Measurements from ENCODE around the gene WDR6.

WDR6 gene

DNA sequence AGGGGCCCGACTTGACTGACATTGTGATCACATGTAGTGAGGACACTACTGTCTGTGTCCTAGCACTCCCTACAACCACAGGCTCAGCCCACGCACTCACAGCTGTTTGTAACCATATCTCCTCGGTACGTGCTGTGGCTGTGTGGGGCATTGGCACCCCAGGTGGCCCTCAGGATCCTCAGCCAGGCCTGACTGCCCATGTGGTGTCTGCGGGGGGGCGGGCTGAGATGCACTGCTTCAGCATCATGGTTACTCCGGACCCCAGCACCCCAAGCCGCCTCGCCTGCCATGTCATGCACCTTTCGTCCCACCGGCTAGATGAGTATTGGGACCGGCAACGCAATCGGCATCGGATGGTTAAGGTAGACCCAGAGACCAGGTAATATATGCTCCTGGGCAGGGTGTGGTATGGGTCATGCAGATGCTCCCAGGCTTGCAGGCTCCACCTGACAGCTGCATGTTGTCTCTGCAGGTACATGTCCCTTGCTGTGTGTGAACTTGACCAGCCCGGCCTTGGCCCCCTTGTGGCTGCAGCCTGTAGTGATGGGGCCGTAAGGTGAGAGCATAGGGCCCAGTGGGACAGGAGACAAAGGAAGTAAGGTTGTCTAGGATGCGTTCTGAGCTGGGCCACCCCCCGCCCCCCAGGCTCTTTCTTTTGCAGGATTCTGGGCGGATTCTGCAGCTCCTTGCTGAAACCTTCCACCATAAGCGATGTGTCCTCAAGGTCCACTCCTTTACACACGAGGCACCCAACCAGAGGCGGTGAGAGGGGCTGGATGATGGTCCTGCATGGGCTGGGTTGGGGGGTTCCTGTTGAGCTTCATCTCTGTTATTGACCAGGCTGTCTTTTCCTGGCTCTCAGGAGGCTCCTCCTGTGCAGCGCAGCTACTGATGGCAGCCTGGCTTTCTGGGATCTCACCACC, 6.8 kb downstream of the WDR6 start:
- DNase-seq (ENCODE audit: low read depth), result no peak

DNA sequence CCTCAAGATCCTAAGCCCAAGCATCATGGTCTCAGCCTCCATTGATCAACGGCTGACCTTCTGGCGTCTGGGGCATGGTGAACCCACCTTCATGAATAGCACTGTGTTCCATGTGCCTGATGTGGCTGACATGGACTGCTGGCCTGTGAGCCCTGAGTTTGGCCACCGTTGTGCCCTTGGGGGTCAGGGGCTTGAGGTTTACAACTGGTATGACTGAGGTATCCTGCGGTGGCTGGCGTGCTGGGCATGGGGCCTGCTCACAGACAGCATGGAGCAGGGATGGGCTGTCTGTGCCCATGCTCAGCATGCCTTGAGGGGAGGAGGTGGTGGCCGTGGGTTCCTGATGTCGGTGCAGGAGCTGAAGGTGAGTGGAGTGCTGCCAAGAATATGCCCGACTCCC, 7.9 kb downstream of the WDR6 start:
- no peak for DNase-seq (ENCODE audit: low read depth)

DNA sequence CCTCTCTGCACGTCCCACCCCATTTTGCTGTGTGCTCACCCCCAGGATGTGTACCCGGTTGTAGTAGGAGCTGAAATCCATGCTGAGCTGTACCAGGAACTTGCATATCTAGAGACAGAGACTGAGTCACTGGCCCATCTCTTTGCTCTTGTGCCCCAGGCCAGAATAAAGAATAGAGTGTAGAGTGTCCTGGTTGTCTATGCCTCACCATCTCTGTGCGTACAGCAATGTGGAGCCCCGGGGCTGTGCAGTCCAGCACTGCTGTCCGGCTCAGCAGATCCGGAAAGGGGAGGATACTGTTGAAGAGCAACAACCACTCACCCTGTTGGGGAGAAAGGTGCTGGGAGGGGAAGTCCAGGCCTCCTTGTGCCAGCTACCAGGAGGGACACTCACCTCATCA, 8.6 kb downstream of the WDR6 start:
- DNase-seq (ENCODE audit: low read depth), result no peak

DNA sequence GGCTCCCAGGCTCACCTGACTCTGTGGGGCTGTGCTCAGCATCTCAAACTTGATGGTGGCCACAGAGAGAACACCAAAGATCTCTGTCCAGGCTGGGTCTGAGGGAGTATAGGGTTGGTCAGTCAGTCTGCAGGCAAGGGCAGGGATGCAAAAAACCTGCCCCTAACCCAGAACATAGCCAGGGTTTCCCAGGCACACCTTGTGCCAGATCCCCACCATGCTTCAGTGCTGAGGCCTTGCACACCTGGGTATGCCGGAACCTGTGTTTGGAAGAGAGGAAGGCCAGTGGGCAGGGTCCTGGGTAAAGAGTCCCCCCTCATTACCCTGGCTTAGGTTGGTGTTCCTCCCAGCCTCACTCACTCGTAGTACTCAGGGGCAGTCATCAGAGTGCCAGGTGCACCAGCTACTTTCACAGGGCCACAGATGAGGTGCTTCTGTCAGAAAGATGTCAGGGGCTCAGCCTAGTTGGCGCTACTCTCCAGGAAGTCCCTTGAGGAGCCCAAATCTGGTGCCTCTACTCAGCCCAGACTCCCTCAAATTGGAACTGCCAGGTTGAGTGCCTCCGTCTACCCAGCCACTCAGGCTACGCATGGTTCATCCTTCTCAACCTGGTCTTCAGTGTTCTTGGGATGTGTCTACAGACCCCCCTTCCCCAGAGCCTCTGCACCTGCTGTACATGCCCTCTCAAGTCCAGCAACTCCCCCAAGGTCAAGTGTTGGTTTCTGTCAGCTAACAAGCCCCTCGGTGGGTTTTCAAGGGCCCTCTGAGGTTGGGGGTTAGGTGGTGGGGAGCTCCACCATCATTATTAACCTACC, 9.4 kb downstream of the WDR6 start:
- no peak for DNase-seq (ENCODE audit: low read depth)

GRCh38 chr3:49017229-49017970, 10.2 kb downstream of the WDR6 start:
- DNase-seq (ENCODE audit: low read depth), result no peak

DNA sequence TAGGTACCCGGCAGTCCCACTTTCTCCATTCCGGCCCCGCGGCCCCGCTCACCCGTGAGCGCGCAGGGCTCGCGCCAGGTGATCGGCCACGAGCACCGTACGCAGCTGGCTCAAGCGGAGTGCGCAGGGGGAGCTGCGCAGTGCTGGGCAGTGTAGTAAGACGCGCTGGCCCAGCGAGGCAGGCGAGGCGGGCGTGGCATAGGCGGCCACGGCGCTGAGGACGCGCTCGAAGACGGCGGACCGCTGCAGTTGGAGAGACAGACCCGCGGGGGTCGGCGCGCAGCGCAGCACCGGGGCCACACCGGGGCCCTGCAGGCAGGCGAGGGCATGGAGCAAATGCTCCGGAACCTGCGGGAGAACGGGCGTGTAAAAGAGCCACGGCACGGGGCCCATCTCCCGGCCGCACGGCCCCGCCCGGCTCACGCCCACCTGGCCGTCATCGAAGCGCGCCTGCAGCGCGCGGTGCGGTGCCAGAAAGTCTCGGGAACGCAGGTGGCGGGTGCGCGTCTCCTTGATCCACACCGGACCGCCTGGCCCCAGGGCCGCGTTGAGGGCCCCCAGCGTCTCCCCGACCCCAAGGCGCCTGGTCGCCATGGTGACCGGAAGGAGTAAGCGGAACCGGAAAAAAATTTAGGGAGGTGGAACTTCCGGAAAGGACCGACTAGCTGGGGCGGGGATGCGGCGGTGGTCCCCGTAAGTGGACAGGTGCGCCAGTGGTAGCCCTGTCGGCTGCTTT, 10.9 kb downstream of the WDR6 start, which contains the start of gene DALRD3:
TSS of gene DALRD3 (minus strand) at position 610 of the 736 bp plus-strand sequence. CDS start at position 594, 16 bp downstream.
- peak; percentile 35 for DNase-seq (ENCODE audit: low read depth)

- no peak for DNase-seq (ENCODE audit: low read depth)
Observed at GRCh38 chr3:49018707-49019006, 11.5 kb downstream of the WDR6 start.

DNA sequence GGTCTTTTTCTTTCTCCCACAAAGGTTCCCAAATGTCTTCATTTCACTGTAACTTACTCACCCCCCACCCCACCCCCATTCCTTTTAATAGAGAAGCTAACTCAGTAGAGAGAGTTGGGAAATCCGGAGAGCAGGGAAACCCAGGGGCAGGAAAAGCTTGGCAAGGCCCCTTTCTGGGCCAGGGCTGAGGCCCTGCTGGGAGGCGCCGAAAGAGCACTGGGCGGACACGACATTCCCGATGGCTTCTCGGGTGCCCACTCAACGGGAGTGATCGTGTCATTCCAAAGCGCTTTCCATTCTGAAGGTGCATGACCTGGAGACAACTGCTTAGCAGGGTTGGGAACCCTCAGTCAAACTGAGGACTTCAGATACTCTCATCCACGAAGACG, 12.7 kb downstream of the WDR6 start:
- no peak for DNase-seq (ENCODE audit: low read depth)

- no peak for DNase-seq (ENCODE audit: low read depth)
Observed at GRCh38 chr3:49020330-49021212, 13.4 kb downstream of the WDR6 start.

DNA sequence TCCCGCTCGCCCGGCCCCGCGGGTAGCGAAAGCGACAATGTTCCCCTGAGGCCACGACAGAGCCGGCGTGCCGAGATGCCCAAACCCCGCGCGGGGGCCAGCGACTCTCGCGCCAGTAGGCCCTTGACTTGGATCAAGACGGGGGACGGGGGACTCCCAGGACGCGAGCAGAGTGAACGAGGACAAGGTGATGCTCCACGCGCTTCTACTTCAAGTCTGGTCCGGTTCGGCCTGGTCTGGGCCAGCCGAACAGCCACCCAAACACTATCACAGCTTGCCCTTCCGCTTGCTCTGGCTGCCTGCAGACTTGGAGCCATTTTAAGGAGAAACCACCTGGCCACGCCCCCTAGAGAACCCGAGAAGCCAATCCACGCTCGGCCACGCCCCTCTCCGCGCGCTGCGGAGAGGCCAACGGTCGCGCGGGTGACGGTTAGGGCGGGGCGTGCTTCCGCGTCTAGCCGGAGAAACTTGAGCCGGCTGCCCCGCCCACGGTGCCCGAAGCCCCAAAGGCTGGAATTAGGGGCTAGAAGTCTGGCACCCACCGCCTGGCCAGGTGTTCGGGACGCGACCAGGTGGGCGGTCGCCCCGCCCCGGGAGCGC, 14.1 kb downstream of the WDR6 start:
- DNase-seq (ENCODE audit: low read depth), result peak; percentile 97

- DNase-seq (ENCODE audit: low read depth), result peak; percentile 89
Observed at GRCh38 chr3:49021813-49022687, 14.9 kb downstream of the WDR6 start, which contains the start of gene NDUFAF3. Gene NDUFAF3, plus strand, starts transcription at chr3:49022121. Its CDS starts 24 bp downstream, at chr3:49022145.

DNA sequence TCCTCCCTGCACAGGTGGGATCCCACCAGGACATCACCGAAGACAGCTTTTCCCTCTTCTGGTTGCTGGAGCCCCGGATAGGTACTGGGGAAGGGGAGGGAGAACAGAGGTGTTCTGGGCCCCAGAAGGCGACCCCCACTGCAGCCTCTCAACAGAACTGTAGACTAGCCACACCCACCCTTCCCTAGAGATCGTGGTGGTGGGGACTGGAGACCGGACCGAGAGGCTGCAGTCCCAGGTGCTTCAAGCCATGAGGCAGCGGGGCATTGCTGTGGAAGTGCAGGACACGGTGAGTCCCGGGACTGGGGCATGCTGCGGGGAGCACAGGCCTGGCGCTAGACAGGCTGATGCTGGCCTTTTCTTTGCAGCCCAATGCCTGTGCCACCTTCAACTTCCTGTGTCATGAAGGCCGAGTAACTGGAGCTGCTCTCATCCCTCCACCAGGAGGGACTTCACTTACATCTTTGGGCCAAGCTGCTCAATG, 15.5 kb downstream of the WDR6 start:
- DNase-seq (ENCODE audit: low read depth), result no peak

DNA sequence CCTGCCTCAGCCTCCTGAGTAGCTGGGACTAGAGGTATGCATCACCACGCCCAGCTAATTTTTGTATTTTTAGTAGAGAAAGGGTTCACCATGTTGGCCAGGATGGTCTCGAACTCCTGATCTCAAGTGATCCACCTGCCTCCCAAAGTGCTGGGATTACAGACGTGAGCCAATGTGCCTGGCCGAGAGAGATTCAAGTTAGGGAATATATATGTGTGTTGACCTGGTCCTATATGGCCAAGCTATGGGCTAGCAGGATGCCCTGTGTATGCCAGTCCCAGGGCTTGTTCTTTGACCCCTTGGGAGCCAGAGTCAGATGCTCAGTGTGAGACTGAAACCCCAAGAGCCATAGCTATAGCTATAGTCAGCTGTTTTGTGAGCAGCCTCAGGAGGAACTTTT, 16.6 kb downstream of the WDR6 start:
- no peak for DNase-seq (ENCODE audit: low read depth)

GRCh38 chr3:49024449-49024848, 17.3 kb downstream of the WDR6 start:
- no peak for DNase-seq (ENCODE audit: low read depth)

GRCh38 chr3:49025005-49025792, 18.0 kb downstream of the WDR6 start:
- no peak for DNase-seq (ENCODE audit: low read depth)

DNA sequence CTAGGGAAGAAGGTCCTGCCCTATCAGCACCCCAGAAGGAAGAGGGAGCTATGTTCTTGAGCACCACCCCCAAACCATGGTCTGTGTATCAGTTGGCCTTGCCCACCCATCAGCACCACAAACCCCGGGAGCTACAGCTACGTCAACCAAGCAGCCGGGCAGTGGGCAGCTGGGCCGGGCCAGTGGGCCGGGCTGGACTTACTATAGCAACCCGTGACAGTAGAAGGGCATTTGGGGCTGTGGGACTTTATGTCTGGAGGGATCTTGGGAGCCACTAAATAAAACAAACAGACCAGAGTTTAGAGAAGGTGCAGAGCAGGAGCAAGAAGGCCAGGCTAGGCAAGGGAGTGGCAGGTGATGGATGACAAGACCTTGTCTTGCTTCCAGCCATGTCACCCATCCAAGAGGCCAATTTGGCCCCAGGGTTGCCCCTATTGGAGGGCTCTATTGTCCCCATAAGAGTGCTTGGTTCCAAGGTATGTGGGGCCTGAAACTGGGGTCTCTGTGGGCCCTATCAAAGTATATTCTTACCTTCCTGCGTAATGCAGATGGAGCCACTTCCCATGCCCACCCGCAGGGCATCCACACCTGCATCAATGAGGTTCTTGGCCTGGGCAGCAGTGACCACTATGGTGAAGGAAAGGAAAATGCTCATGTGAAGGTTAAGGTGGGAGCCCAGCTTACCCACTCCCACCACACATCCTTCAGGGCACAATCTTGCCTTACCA, 18.8 kb downstream of the WDR6 start:
- no peak for DNase-seq (ENCODE audit: low read depth)

GRCh38 chr3:49026536-49026935, 19.3 kb downstream of the WDR6 start:
- no peak for DNase-seq (ENCODE audit: low read depth)

DNA sequence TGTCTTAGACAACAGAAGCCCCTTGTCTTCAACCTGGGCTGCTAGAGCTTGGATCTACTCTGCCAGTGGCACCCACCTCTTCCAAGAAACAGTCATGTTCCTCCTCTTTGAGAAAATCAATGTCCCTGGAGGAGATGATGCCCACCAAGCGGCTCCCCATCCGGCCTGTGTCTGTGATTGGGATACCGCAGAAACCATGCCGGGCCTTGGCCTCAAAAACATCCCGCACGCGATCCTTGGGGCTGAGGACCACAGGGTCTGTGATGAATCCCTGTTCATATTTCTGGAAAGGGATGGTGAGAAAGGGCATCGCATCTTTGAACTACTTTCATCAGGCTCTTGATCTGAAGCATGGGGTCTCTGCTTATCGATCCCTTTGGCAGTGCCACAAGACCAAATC, 20.4 kb downstream of the WDR6 start:
- DNase-seq (ENCODE audit: low read depth), result no peak
